Measurements from ENCODE around the gene DTX1. TPM values are rescaled to one million over a fixed set of nuclear protein-coding genes. Genes with fewer than 3 reads are reported as not detected.

DTX1 gene
- total and polyA plus RNA-seq, 2 of the 13 experiments (the other 11 are each of a cell fraction or from before 2014, with no cell fraction given) = not detected

DNA sequence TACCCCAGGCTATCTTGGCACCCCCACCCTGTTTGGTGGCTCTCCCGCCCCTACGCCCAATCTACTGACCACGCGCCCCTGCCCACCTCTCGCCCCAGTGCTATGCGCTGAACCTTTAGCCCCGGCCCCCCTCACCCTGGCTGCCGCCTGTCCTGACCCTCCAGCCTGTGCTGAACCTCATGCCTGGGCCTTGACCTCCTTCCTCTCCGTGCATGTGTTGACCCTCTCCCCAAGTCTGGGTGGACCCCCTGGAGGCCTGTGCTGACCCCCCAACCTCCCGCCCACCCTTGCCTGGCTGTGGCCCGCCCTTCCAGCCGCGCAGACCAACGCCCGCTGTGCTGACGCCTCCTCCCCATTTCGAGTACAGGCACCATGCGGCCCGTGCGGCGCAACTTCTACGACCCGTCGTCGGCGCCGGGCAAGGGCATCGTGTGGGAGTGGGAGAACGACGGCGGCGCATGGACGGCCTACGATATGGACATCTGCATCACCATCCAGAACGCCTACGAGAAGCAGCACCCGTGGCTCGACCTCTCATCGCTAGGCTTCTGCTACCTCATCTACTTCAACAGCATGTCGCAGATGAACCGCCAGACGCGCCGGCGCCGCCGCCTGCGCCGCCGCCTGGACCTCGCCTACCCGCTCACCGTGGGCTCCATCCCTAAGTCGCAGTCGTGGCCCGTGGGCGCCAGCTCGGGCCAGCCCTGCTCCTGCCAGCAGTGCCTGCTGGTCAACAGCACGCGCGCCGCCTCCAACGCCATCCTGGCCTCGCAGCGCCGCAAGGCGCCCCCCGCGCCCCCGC lies 20.7 kb downstream of the DTX1 start (continued):
- TF ChIP-seq, protein P1, sequence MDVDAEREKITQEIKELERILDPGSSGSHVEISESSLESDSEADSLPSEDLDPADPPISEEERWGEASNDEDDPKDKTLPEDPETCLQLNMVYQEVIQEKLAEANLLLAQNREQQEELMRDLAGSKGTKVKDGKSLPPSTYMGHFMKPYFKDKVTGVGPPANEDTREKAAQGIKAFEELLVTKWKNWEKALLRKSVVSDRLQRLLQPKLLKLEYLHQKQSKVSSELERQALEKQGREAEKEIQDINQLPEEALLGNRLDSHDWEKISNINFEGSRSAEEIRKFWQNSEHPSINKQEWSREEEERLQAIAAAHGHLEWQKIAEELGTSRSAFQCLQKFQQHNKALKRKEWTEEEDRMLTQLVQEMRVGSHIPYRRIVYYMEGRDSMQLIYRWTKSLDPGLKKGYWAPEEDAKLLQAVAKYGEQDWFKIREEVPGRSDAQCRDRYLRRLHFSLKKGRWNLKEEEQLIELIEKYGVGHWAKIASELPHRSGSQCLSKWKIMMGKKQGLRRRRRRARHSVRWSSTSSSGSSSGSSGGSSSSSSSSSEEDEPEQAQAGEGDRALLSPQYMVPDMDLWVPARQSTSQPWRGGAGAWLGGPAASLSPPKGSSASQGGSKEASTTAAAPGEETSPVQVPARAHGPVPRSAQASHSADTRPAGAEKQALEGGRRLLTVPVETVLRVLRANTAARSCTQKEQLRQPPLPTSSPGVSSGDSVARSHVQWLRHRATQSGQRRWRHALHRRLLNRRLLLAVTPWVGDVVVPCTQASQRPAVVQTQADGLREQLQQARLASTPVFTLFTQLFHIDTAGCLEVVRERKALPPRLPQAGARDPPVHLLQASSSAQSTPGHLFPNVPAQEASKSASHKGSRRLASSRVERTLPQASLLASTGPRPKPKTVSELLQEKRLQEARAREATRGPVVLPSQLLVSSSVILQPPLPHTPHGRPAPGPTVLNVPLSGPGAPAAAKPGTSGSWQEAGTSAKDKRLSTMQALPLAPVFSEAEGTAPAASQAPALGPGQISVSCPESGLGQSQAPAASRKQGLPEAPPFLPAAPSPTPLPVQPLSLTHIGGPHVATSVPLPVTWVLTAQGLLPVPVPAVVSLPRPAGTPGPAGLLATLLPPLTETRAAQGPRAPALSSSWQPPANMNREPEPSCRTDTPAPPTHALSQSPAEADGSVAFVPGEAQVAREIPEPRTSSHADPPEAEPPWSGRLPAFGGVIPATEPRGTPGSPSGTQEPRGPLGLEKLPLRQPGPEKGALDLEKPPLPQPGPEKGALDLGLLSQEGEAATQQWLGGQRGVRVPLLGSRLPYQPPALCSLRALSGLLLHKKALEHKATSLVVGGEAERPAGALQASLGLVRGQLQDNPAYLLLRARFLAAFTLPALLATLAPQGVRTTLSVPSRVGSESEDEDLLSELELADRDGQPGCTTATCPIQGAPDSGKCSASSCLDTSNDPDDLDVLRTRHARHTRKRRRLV (CRISPR knock-in tag; IDR thresholded peaks at IDR 0.05) = no peak
- TF ChIP-seq TAF1 (CRISPR knock-in tag; IDR thresholded peaks at IDR 0.05) (no peak), NFE2L2 (IDR thresholded peaks at IDR 0.05; ENCODE audit: low read length) (no peak), ZKSCAN8 (CRISPR knock-in tag; IDR thresholded peaks at IDR 0.05; ENCODE audit: borderline replicate concordance) (no peak), ZNF260 (CRISPR knock-in tag; IDR thresholded peaks at IDR 0.05; ENCODE audit: borderline replicate concordance, low read depth) (no peak)
- TF ChIP-seq, protein P2, sequence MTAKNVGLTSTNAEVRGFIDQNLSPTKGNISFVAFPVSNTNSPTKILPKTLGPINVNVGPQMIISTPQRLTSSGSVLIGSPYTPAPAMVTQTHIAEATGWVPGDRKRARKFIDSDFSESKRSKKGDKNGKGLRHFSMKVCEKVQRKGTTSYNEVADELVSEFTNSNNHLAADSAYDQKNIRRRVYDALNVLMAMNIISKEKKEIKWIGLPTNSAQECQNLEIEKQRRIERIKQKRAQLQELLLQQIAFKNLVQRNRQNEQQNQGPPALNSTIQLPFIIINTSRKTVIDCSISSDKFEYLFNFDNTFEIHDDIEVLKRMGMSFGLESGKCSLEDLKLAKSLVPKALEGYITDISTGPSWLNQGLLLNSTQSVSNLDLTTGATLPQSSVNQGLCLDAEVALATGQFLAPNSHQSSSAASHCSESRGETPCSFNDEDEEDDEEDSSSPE (CRISPR knock-in tag; IDR thresholded peaks at IDR 0.05) = no peak

All from HepG2 (cell line).